NCI-H1105 treated with DMSO at 0.1 percent for 48 hours (cell line): ENCODE data around the gene FZD1.
"Not testable (repeated sequence)": the region's sequence is repeated elsewhere in the genome, so short reads cannot be mapped to it uniquely, and the experiment has no call there.

Source experiments
- DNase-seq: peaks from one replicate; lab custom pipeline; 2025; lab: John Stamatoyannopoulos, UW

Gene FZD1

DNA sequence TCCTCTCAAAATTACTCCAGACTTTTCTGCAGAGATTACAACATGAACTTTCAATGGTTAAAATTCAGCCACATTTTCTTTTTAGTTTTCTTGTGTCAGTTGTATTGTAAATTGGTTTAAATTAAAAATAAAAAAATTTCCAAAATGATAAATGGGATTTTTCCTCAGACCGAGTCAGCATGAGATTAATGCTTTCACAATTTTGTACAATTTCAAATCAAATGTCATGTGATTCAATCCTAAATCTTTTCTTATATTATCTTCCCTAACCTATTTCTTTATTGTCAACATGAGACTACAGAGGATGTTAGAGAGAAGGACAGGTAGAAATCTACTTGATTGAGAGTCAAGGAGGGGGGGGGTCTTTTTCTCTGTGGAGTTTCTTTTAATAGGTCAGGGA, 33.7 kb downstream of the FZD1 start:
- DNase-seq, result no peak

DNA sequence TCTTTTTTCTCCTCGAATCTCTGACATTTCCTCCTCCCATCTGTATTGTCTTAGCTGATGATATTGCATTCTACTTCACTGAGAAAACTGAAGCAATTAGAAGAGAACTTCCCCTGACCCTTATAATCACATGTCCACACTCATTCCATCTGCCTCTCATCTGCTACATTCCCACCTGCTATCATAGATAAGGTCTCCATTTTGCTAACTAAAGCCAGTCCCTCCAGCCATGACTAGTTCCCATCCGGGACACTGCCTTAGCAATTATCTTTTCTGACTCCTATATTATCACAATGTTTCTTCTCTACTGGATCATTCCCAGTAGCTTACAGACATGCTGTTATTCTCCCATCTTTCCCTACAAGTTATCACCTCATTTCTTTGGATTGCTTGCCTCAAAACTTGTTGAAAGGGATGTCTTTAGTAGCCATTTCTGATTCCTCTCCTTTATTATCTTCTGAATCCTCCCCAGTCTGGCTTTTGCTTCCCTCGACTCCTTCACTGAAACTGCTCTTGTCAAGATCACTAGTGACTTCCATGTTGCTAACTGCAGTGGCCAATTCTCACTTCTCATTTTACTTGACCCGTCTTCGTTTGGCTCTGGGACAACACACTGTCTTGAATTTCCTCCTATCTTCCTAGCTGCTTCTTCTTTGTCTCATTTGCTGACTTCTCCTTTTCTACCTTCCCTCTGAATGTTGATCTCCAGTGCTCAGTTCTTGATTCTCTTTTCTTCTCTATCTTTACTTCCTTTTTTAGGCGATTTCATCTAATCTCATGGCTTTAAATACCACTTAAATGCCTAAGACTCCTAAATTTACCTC, 35.9 kb downstream of the FZD1 start:
- DNase-seq, result no peak

- DNase-seq, result no peak
Observed at GRCh38 chr7:91302794-91303193, 38.6 kb downstream of the FZD1 start.

DNA sequence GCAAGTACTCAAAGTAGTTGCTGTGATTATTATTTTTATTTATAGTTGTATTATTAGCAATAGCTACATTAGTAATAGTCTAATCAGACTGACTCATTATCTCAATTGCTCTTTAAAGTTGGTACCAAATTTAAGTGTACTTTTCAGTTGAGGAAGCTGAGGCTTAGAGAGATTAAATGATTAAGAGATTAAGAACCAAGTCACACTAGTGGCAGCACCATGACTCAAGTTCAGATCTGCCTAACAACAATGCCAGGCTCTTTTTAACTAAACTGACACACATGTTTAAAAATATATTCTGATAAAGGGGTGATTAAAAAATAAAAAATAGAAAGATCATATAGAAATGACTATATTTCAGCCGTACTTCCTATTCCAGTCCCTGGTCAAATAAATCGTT, 42.0 kb downstream of the FZD1 start:
- DNase-seq, result no peak

DNA sequence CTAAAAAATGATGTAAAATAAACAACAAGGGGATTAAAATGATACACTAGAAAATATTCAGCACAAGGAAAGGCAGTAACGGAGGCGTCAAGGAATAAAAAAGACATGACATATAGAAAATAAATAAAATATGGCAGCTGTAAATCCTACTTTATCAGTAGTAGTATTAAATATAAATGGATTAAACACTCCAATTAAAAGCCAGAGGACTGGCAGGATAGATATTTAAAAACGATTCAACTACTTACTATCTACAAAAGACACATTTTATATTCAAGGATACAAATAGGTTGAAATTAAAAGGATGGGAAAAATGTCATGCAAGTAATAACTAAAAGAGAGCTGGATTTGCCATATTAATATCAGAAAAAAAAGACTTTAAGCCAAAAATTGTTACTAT, 43.2 kb downstream of the FZD1 start:
- no peak for DNase-seq

DNA sequence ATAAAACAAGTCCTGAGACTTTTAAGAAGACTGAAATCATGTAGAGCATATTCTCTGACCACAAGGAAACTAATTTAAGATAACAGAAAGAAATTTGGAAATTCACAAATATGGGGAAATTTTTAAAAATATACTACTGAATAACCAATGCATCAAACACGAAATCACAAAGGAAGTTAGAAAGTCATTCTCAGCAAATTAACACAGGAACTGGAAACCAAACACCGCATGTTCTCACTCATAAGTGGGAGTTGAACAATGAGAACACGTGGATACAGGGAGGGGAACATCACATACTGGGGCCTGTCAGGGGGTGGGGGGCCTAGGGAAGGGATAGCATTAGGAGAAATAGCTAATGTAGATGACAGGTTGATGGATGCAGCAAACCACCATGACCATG, 44.0 kb downstream of the FZD1 start:
- DNase-seq, result not testable (repeated sequence)

DNA sequence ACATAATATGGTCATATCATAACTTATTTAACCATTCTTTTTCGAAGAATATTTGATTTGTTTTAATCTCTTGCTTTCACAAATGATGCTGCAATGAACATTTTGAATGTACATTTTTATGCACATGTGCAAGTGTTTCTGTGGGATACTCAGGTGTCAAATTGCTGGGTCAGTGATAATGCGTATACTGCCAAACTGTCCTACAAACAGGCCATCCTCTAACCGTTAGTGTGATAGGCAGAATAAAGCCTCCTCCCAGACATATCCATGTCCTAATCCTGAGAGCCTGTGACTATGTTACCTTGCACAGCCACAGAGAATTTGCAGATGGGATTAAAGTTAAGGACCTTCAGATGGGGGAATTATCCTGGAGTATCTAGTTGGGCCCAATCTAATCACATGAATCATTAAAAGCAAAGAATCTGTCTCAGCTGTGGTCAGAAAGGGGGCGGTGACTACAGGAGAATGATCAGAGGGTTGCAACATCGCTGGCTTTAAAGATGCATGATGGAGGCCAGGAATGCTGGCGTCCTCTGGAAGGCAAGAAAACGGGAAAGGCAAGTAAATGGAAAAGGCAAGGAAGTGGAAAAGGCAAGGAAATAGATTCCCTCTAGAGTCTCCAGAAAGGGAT, 46.7 kb downstream of the FZD1 start:
- no peak for DNase-seq

GRCh38 chr7:91311839-91312238, 47.6 kb downstream of the FZD1 start:
- DNase-seq, result no peak

DNA sequence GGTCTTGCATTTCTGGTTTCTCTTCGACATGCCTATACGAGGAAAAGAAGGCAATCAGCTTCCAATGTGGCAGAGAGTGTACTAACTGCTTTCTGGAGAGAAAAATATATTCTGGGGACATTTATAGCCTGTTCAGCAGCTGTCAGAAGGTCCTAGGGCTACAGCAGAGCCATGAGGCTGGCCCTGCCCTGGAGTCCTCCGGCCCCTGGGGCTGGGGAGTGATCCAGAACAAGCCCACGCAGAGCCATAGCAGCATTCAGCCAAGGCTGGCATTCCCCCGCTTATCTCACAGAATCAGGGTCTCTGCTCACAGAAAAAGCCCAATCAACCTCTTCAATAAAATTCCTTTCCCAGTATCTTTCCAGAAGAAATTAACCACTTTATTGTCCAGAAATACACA, 48.9 kb downstream of the FZD1 start:
- no peak for DNase-seq

DNA sequence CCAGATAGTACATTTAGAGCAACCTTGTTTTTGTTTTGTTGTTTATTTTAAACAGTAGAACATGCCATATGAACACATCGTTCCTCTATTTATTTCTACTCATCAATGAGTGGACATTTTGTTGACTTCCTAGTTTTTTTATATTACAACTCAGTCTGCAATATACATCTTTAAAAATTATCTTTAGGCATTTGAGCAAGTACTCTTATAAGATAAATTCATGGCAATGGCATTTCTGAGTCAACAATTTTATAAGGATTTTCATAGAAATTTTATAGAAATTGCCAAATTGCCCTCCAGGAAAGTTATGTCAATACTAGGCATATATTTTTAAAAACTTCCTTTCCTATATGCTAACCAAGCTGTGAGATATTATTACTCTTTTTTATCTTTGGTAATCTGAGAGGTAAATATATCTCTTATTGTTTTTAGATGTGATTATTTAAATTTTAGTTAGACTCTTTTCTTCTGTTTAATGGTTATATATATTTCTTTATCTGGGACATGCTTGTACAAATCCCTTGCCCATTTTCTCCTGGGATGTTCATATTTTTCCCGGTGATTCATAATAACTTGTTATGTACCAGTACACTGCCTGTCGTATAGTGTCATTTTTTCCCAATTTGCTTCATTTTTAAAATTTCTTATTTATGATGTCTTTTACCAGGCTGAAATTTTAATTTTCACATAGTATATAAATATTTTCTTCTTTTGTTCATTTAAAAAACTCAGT, 50.5 kb downstream of the FZD1 start:
- DNase-seq, result no peak

- DNase-seq, result no peak
Observed at GRCh38 chr7:91316426-91316825, 52.2 kb downstream of the FZD1 start.

- no peak for DNase-seq
Observed at GRCh38 chr7:91319351-91319750, 55.1 kb downstream of the FZD1 start.

DNA sequence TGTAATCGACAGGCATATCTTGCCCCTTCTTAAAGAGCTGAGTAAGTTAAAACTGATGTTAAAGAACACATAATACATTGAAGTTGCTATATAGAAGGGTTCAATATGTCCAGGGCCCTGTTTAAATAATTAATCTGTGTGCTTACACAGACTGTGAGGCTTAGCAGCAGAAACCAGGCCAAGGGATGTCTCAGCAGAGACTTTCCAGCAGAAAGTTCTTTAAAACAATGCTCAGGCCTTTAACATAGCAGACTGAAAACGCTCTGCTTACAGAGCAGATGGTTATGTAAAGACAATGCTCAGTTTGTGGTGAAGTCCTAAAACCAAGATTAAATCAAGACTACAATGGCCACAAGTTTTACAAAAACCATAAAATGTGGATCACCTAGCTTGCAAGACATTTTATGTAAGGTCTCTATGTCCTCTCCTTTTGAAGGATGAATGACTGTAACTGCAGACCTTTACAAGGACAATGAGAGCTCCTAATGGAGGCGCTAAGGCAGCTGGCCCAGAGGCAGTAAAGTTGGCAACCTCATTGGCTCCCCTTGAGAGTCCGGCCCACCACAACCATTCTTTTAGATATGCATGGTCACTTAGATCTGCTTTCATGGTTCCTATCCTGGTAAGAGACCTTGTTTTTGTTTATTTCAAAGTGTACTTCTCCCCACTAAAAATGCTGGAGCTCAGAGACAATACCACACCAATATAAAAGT, 56.3 kb downstream of the FZD1 start:
- DNase-seq, result no peak
